ENCODE measurements around the gene SCG3.

Gene SCG3

DNA sequence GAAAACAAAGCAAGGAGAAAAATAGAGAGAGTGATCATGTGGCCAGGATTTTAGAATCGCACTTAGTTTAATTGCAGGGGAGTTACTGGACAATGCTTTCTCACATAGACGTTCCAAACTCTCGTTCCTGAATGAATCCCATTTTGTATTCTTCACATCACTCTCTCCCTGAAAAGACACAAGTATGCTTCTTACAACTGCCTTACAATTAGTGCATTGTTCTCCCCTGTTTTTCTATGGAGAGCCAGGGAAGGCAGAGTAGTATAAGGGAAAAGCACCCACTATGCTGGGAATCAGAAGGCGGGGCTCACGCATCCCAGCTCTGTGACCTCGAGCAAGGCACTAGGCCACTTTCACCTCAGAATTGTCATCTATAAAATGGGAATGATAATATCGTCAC, 84.4 kb downstream of the SCG3 start:
- DNase-seq = no peak

DNA sequence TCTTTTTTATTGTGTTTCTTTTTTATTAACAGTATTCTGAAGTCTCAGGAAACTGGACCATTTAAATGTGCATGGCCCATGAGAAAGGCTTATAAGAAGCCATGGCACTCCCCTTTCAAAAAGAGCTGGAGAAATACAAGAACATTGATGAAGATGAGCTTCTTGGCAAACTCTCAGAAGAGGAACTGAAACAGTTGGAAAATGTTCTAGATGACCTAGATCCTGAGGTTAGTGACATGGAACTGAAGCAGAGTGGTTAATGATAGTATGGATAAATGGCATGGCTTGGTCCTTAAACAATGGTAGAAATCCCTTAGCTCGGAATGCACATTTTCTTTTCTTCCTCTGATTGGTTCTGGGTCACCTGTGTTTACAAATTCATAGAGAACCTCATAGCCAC, 85.0 kb downstream of the SCG3 start:
- no peak for DNase-seq

DNA sequence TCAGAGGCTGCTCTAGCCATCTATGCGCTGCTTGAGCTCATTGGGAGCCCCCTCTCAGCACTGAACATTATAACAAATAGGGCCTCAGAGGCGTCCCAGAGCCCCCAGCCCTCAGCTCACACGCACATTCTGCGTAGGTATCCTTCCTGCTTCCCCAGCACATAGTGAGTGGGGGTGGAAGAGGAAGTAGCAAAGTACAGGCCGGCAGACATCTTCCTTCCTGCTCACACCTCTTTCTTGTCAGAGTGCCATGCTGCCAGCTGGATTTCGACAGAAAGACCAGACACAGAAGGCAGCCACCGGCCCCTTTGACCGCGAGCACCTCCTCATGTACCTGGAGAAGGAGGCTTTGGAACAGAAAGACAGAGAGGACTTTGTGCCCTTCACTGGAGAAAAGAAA, 86.7 kb downstream of the SCG3 start:
- no peak for DNase-seq

Measured in DMS79 treated with DMSO at 0.1 percent for 48 hours (cell line).